Measurements from ENCODE around the gene ARID3C.

ARID3C gene

DNA sequence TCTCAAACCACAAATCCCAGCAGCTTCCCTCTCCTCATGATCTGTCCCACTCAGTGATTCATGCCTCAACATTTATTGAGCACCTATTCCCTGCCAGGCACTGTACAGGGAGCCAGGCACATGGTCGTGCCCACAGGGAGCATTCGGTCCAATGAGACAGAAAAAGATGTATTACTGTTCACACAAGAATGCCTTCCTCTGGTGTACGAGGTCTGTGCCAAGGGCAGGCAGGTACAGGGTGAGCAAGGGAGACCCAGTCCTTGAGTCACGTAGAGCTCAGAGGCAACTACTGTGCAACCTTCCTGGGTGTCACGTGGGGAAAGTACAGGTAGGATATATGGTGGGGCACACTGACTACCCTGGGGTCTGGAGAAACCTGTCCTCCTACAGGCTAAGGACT is 43.9 kb downstream of the ARID3C start:
- H3K4me3 ChIP-seq (ENCODE audit: low read depth, low read length) = no peak overlapping the region
- no peak for DNase-seq (ENCODE audit: low read depth)
- TF ChIP-seq, protein P1, sequence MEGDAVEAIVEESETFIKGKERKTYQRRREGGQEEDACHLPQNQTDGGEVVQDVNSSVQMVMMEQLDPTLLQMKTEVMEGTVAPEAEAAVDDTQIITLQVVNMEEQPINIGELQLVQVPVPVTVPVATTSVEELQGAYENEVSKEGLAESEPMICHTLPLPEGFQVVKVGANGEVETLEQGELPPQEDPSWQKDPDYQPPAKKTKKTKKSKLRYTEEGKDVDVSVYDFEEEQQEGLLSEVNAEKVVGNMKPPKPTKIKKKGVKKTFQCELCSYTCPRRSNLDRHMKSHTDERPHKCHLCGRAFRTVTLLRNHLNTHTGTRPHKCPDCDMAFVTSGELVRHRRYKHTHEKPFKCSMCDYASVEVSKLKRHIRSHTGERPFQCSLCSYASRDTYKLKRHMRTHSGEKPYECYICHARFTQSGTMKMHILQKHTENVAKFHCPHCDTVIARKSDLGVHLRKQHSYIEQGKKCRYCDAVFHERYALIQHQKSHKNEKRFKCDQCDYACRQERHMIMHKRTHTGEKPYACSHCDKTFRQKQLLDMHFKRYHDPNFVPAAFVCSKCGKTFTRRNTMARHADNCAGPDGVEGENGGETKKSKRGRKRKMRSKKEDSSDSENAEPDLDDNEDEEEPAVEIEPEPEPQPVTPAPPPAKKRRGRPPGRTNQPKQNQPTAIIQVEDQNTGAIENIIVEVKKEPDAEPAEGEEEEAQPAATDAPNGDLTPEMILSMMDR (IDR thresholded peaks at IDR 0.05; ENCODE audit: low read depth, low read length, missing control alignments) = no peak
- in situ Hi-C loops (cut with HindIII; ENCODE audit: low sequenced_read_pairs) = loop anchor here (5.0 kb wide), 2 partner anchors 42 to 158 kb away; partner anchors contain the start of gene ARID3C

DNA sequence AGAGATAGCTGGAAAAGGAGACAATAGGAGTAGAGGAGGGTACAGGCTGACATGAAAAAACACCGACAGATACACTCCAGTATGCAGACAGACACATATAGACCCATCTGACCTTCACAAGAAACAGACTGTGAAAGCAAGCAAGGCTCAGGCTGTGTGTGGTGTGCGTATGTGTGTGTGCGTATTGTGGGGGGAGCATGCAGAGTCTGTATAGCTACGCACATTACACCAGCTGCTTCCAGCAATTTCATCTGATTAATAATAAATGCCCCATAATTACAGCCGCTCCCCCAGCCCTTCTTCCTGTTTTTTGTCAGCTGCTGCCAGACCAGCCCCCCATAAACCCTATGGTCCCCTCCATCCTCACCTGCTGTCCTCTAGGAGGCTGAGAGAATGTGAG is 46.1 kb downstream of the ARID3C start:
- no peak overlapping the region for H3K4me3 ChIP-seq (ENCODE audit: low read depth, low read length)
- in situ Hi-C loops (cut with HindIII; ENCODE audit: low sequenced_read_pairs) = loop anchor here (5.0 kb wide), 2 partner anchors 45 to 155 kb away; partner anchors contain the start of gene ARID3C
- DNase-seq (ENCODE audit: low read depth) = no peak
- TF ChIP-seq, protein P1 (IDR thresholded peaks at IDR 0.05; ENCODE audit: low read depth, low read length, missing control alignments) = no peak

DNA sequence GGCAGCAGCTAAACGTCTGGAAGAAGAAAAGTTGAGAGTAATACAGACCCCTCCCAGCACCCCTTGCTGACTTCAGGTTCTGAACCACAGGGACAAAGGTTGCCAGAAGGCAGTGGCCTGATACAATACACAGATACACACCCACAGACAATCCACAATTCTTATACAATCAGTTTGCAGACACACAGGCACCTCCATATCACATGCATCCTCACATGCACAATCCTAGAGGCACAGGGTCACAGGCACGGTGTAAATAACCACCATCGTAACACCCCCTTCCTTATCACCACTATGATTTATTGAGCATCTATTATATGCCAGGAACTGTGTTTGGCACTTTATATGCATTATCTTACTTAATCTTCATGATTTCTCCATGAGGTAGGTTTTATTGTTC is 47.5 kb downstream of the ARID3C start:
- H3K4me3 ChIP-seq (ENCODE audit: low read depth, low read length) = no peak overlapping the region
- TF ChIP-seq, protein P1 (IDR thresholded peaks at IDR 0.05; ENCODE audit: low read depth, low read length, missing control alignments) = no peak
- in situ Hi-C loops (cut with HindIII; ENCODE audit: low sequenced_read_pairs) = loop anchor here (5.0 kb wide), 2 partner anchors 46 to 154 kb away; partner anchors contain the start of gene ARID3C
- DNase-seq (ENCODE audit: low read depth) = no peak

DNA sequence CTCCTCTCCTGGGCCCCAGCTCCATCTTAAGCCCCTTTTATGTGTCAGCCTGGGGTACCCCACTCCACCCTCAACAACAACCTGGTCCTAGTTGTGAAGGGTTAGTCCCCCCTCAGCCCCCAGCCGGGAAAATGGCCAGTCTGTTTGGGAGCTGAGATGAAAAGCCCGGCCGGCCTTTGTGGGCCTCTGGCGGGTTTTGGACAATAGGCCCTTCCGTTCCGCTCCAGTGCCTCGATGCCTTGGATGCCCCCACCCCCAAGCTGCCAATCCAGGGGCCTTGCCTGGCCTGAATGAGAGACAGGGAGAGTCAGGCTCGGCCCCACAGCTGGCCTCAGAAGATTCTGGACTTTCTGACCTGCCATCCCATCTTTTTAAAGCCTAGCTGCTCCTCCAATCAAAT is 48.5 kb downstream of the ARID3C start:
- DNase-seq (ENCODE audit: low read depth) = no peak
- in situ Hi-C loops (cut with HindIII; ENCODE audit: low sequenced_read_pairs) = loop anchor here (5.0 kb wide), 2 partner anchors 47 to 153 kb away; partner anchors contain the start of gene ARID3C
- no peak overlapping the region for H3K4me3 ChIP-seq (ENCODE audit: low read depth, low read length)
- TF ChIP-seq, protein P1 (IDR thresholded peaks at IDR 0.05; ENCODE audit: low read depth, low read length, missing control alignments) = no peak

DNA sequence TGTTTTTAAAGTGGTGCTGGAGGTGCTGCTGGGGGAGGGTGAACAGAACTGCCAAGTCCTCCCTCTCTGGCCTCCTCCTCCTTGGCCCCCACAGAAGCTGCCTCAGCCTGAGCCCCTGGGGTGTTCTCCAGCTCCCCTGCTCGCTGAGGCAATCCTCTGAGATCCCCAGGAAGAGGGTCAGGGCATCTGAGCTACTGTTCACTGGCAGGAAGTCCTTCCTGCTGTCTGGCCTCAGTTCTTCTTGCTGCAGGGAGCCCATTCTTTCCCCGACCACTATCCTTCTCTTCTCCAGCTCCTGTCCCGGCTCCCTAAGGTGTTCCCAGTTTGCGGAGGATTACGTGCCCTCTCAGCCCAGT is 49.1 kb downstream of the ARID3C start:
- TF ChIP-seq, protein P1 (IDR thresholded peaks at IDR 0.05; ENCODE audit: low read depth, low read length, missing control alignments) = no peak
- in situ Hi-C loops (cut with HindIII; ENCODE audit: low sequenced_read_pairs) = loop anchor here (5.0 kb wide), 2 partner anchors 48 to 152 kb away; partner anchors contain the start of gene ARID3C
- H3K4me3 ChIP-seq (ENCODE audit: low read depth, low read length) = no peak overlapping the region
- DNase-seq (ENCODE audit: low read depth) = no peak

DNA sequence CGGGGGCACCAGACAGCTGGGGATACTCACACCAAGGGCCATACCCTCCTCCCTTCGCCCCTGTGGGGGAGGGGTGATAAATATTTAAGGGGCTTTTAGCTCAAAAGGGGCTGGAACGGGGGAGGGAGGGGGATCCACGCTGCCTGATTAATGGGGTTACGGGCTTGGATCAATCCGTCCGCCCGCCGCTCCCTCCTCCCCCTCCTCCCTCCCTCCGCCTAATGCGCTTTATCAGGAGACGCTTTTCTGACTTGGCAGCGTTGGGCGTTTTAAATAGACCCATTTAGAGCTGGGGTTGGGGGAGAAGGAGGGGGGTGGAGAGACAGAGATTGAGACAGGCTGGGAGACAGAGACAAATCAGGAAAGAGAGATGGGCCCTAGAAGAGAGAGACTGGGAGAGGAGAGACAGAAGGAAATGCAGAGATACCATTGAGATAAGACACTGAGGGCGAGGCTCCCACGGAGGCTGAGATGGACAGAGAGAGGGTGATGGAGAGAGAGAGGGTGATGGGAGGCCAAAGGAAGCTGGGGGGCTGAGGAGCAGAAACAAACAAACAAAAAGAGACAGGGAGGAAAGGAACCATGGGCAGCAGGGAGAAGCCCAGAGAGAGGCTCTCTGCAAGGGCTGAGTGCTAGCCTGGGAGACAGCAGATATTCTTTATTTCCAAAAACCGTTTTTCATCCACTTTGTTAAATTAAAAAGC is 49.6 kb downstream of the ARID3C start:
- no peak for DNase-seq (ENCODE audit: low read depth)
- in situ Hi-C loops (cut with HindIII; ENCODE audit: low sequenced_read_pairs) = no loop called here

More for the DNA sequence above, 49.6 kb downstream of the ARID3C start:
- TF ChIP-seq, protein P1 (IDR thresholded peaks at IDR 0.05; ENCODE audit: low read depth, low read length, missing control alignments) = no peak
- H3K4me3 ChIP-seq (ENCODE audit: low read depth, low read length) = no peak overlapping the region

All from astrocyte of the cerebellum (primary cell).